NK-92 treated with Interleukin-12 subunit alpha and Interleukin-12 subunit beta, amount 100 ng/mL, for 24 hours (cell line): ENCODE results near the gene CNOT11.

Experiments used
- DNase-seq: peaks from one replicate; lab custom pipeline; 2025; lab: John Stamatoyannopoulos, UW

Gene CNOT11

DNA sequence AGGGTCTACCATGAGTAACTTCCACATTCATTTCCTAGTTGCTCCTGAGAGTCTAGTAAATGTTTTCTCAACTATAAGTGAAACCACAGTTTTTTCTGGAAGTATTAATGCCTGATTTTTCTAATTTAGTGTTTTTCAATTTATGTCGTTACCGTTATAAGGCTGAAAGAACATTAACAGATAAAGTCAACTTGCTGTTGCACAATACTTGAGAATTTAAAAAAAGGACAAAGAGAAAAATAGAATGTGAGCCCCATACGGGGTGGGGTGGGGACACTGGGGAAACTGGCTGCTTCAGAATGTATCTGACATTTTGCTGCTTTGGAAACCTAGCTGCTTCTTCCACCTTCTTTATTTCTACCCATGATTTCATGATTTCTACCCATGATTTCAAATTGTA is 26.2 kb downstream of the CNOT11 start:
- no peak for DNase-seq

DNA sequence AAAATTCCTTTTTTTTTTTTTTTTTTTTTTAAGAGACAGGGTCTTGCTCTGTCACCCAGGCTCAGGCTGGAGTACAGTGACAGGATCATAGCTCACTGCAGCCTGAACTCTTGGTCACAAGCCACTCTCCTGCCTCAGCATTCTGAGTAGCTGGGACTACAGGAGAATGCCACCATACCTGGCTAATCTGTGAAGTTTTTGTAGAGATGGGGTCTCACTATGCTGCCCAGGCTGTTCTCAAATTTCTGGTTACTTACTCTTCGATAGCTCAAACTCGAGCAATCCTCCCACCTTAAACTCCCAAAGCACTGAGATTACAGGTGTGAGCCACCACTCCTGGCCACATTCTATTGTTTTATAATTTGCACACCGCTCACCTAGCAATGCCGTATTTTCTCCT is 28.8 kb downstream of the CNOT11 start:
- DNase-seq: no peak

DNA sequence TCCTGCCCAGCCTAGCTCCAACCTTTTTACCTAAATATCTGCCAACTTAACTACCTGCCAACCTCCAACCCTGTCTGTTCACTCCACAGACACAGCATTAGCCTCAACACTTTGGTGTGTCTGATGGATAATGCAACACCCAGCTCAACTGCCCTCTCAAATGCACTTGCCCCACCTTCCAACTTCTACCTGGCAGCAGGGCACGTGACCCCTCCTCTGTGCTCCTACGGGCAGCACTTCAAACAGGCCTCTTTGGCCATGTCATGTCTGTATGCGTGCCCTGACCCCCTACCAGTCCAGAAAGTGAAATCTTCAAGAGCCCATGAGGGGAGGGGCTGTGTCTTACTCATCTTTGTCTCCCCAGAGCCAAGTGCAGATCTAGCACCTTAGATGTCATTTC is 30.3 kb downstream of the CNOT11 start:
- DNase-seq: no peak

DNA sequence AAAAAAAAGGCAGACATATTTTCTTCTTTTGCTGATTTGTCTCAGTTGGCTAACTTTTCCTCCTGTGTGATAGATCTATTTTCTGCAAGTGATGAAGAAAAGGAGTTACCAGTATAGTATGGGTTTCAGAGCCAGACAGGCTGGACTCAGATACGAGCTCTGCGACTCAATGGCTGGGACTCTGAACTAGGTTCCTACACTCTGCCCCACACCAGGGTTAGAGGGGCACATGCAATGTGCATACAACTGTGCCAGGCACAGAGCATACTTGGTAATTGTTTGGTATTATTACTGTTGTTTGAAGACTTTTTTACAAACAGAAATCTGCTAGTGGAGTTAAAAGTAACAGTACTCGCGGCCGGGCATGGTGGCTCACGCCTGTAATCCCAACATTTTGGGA is 34.0 kb downstream of the CNOT11 start:
- no peak for DNase-seq

DNA sequence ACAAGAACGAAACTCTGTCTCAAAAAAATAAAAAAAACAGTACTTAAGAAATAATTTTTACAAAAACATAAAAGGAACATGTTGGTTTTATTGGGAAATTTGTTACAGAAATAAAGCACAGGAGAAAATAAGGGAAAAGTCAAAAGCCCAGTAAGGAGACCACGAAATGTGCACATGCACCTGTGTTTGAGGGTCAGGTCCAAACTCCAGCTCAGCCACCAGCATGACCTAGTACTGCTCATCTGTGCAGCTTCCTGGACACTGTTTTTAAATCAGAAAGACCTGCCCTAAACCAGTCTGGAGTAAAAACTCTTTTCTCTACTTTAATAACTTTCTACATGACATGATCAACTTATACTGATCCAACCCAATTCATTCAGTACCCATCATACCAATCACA is 34.6 kb downstream of the CNOT11 start:
- DNase-seq: no peak

DNA sequence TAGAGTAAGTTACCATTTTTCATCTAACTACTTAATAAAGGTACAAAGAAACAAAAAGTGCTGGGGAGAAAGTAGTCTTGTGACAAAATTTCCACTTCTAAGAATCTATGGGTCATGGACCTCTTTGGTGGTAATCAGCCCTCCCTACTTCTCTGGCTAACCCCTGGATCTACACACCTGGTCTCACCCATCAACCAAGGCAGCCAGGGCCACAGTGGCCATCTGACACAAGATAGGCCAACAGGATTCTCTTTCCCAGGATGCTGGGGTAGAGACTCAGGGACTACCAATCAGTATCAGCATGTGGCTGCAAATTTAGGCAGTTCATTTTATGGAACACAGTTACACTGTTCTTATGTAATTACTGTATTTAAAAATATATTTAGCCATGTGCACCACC is 38.0 kb downstream of the CNOT11 start:
- DNase-seq: no peak

DNA sequence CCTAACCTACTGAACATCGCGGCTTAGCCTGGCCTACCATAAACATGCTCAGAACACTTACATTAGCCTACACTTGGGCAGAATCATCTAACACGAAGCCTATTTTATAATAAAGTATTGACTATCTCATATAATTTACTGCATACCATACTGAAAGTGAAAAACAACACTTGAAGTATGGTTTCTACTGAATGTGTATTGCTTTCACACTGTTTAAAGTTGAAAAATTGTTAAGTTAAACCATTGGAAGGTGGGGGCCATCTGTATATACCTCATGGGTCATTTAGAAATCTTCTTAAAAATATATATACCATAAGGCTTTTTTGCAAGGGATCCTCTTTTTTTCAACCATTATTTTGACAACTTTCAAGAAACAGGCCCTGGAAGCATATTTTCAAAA is 39.3 kb downstream of the CNOT11 start:
- DNase-seq: no peak

DNA sequence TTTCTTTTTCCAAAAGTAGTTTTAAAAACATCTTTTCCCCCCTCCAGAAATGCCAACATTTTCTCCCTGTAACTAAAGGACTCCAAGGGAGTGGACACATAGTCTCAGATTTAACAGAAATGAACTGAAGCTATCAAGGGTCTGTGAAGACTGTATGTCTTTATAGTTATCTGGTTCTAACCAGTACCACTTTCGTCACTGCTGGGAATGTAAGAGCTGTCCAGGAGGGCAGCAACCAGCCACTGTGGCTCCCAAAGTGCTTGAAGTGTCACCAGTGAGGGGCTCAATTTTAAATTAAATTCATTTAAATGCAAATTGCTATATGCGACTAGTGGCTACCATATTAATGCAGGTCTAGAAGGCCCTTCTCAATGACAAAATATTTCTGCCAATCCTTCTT is 40.9 kb downstream of the CNOT11 start:
- no peak for DNase-seq

DNA sequence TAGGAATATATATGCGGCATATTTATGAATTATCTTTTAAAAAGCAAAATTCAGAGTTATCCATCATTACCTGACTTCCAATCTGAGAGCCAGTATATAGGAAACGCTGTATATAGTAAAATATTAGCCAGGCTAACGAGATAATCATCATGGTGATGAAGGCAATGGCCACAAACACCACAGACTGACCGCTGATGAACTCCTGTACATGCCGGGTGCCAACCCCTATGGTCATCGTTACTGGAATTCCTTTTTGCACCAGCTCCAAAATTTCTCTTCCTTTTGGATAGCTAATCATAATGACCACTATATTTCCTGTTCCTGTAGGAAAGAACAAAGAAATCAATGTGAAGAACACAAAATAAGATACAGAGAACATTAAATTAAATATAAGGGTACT is 42.2 kb downstream of the CNOT11 start:
- no peak for DNase-seq

DNA sequence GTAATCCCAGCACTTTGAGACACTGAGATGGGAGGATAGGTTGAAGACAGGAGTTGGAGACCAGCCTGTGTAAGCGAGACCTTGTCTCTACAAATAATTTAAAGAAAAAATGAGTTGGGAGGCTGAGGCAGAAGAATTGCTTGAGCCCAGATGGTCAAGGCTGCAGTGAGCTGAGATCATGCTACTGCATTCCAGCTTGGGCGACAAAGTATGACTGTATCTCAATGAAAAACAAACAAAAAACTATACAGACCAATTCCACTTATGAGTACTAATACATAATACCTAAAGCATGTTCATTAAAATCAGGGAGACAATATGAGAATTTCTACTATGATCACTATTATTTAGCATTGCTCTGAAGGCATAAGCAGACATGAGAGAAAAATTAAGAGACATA is 43.2 kb downstream of the CNOT11 start:
- no peak for DNase-seq

DNA sequence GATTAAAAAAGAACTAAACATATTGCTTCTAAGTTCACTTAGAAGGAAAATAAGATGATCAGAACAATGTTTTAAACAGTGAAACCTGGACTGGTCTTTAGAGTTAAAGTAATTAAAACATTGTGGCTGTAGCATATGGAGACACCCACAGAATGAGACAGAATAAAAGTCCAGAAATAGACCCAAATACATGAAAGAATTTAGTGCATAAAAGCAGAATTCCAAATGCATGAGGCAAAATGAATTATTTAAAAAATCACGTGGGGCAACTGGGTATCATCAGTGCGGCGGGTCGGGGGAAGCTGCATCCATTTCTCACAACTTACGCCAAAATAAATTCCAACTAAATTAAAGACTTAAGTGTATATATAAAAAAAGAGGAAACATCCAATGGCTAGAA is 43.7 kb downstream of the CNOT11 start:
- no peak for DNase-seq

DNA sequence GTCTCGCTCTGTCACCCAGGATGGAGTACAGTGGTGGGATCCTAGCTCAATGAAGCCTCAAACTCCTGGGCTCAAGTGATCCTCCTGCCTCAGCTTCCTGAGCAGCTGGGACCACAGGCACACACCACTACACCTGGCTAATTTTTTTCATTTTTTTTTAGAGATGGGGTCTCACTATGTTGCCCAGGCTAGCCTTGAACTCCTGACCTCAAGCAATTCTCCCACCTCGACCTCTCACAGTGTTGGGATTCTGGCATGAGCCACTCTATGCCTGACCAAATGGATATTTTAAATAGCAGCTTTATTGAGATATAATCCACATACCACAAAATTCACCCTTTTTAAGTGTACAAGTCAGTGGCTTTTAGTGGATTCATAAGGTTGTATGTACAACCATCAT is 44.7 kb downstream of the CNOT11 start:
- DNase-seq: no peak

DNA sequence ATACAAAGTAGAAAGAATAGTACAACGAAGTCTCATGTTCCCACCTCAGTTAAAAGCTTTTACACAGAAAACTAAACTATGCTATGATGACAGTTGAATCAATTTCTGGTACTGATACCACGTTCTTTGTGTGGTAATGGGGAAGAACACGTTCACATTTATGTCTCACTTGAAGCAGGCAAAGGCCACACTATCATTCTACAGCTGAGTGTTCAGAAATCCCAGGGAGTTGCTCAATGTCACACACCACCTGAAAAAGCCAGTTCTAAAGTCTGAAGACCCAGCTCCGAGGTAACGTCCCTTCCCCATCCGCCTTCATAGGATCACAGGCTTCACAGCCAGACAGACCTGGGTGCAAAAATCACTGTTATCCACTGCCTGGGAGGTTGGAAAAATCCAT is 46.9 kb downstream of the CNOT11 start:
- DNase-seq: no peak

DNA sequence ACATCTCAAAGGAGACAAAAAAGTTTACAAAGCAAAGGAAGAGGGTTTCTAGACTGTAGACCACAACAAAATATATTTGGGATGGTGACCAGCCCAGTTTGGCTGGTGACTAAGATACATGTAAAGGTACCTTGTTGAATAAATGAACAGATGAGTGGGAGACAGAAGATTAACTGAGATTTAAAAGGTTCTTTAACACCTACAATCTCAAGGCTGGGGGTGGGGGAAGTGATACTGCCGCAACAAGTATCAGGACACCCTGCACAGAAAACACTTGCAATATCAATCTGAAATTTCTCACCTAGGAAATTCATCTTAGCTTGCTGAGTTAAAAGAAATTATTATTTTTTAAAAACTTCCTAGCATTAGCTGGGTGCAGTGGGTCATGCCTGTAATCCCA is 47.5 kb downstream of the CNOT11 start:
- no peak for DNase-seq

DNA sequence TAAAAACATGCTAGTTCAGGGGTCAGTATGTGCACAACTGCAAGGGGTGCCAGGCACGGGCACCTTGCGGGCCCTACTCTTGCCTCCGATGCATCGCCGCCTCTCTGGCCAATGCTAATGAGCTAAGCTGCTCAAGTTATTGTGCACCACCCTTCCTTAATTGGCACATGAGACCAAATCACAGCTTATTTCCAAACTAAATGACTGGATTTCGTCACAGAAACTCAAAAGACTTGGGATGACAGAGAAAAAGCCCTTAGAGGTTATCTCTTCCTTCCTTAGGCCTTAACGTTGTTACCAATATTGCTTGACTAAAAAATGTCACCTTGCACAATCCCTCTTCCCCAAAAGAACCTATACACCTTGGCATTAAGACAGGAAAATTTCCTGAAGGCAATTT is 48.1 kb downstream of the CNOT11 start:
- no peak for DNase-seq

DNA sequence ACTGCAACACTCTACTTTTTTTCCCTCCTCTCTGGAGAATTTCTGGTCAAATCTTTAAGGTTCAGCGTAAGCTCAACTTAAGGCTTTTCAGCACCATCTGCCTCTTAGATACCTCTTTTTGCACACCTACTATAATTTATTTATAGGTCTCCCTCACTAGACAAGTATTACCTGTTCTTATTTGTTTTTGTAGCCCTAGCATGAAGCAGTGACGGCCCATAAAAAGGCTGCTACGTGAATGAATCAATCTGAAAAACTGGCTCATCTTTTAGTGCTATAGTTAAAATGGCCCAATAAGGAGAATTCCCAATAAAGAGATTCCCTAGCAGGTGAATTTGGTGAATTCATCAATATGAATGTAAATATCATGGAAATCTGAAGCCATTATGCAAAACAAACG is 49.3 kb downstream of the CNOT11 start:
- no peak for DNase-seq

DNA sequence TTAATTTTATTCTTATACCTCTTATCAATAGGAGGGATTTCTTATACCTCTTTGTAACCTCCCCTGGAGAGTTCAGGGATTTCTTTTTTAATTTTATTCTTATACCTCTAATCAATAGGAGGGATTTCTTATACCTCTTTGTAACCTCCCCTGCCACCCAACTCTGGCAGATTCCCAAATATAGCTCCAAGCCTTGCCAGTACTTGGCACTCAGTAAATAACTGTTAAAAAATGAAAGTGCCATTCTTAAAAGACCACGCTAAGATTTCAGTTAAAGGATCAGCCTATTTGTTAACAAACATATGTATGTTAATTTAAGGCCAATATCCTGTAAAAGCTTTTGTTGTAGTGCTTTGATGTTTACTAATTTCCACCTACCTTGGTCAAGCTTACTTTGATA is 51.0 kb downstream of the CNOT11 start:
- DNase-seq: no peak

DNA sequence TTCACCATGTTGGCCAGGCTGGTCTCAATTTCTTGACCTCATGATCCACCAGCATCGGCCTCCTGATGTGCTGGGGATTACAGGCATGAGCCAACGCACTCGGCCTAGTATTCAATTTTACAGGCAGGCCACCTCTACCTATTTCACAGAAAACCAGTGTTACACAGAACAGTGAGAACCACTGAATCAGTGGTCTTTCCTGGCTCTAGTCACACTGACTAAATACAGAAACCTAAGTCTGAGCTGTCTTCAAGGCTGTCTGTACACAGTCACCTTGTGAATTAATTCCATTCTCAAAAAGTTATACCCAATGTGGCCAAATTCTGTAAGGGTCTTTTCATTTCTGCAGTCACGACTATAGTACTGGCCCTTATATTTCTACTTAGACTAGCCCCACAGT is 52.3 kb downstream of the CNOT11 start:
- DNase-seq: no peak

DNA sequence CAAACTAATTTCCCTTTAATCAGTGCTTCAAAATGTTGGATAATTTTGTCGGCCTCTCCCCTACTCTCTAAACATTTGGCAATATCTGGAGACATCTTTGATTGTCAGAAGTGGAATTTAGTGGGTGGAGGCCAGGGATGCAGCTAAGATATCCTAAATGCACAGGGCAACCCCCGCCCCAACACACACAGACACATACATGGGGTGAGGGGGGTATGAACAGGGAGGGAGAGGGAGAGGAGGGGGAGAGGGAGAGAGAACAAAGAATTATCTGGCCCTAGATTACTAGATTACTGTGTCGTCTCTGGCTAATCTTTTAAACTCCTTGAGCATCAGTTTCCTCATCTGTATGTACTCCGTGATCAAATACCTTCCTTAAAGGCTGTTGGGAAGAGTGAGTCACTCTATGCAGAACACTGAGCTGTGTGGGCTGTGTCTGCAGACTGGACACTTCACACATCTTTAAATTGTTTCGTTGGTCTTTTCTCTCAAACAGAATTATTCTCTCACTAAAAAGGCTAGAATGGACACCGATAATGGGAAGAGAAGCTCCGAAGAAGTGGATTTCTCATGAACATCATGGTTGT is 52.9 kb downstream of the CNOT11 start:
- no peak for DNase-seq

DNA sequence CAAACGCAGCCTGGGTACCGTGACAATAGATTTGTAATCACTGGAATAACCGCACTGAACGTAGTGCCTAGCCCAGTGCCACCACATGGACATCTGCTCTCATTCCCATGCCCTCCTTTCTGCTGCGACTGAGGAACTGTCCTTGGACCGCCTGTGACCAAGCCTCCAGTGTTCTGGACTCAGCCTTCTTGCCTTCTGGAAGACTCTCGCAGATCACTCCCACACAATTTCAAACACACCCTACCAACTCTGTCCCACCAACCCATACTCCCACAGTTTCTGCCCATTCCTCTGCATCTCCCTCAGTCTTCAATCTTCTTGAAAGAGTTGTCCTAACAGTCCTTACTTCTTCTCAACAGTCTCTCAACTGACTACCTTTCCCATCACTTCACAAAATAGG is 53.7 kb downstream of the CNOT11 start:
- DNase-seq: no peak

DNA sequence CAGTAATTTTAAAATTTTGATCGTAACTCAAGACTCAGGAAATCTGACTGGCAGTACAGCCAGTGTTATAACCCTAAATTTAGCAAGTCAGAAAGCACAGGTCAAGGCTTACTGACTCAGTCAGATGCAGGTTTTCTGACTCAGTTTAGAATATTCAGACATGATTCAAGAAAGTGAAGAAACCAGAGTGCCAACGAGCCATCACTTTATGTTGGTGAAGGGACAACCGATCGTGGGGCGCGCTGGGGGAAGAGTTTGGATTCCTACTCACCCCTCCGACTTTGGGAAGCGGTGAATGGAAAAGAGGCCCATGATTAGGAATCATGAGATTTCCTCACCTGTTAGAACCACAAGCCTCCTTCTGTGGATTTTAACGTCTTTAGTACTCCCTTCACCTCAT is 54.8 kb downstream of the CNOT11 start:
- DNase-seq: no peak

DNA sequence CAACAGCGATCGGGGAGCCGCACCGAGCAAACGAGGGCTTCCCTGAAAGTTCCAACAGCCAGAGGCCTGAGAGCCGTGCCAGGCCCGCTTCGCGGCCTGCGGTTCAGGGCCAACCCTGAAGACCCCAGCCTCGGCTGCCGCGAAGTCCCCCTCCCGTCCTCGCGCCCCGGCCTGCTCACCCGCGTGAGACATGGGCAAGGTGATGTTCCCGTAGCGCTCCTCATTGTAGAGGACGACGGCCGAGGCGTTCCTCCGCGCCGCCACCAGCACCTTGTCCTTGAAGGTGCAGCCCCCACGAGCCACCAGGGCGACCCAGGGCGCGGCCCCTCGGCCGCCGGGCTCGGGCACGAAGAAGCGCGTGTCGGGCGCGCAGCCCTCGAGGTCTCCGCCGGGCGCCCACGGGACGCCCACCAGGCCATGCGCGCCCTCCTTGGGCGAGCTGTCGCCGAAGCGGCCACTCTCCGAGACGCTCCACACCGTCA is 55.3 kb downstream of the CNOT11 start:
- peak; percentile 44 for DNase-seq

DNA sequence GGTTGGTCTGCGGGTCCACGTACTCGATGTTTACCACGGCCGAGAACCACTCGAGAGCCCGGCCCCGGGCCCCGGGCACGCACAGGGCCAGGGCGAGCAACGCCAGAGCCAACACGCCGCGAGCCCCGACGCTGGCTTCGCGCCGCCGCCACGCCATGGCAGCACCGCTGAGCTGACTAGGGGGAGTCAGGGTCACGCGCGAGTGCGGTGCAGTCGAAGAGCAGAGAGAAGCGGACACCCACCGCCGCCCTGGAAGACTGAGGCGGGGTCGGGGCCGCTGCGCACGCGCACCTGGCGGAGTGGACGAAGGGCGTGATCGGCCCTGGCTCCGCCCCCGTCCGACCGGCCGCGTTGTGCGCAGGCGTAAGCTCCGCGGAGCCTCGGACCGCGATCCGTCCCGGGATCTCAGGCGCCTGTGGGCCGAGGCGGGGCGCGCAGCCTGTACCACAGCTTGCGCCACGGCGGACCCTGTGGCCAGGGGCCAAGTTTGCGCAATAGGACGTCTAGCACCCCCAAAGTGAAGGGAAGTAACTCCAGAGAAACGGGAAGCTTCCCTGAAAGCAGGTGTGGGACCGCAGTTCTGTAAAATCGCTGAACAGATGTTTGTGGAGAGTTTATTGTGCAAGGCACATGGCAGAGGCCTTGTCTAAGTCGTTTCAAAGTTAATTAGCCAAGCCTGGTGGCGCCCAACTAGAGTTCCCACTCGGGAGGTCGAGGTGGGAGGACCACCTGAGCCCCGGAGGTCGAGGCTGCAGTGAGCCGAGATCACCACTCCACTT is 55.9 kb downstream of the CNOT11 start, which contains the start of gene RNF149:
Gene RNF149, minus strand, starts transcription at position 270 of the 779 bp plus-strand sequence. Its CDS starts 113 bp downstream, at position 157.
- DNase-seq: peak; percentile 92
